NCI-H460 (cell line): ENCODE results near the gene NADK2. TPM values are rescaled to one million over a fixed set of nuclear protein-coding genes. Genes with fewer than 3 reads are reported as not detected.
"Not testable (repeated sequence)": the region's sequence is repeated elsewhere in the genome, so short reads cannot be mapped to it uniquely, and the experiment has no call there.

ENCODE experiments used
- DNase-seq: peaks from one replicate; pipeline ENCODE4 v3.0.0-alpha.2; 2016; ENCODE audit warnings: low read depth; ENCODE audit errors: extremely low read depth
- polyA plus RNA-seq: library from polyadenylated mRNA; depleted of rRNA; stranded (reverse); fragments of >200 nt; gene quantifications from 2 replicates; pipeline ENCODE4 v1.2.3, GENCODE V29; 2014; cell fraction: nucleus; rRNA removed
- total RNA-seq: library from RNA; depleted of rRNA; stranded (reverse); fragments of >200 nt; shearing (Covaris generic); gene quantifications from 2 replicates; pipeline ENCODE4 v1.2.3, GENCODE V29; 2014; rRNA removed

The NADK2 gene
- total RNA-seq = 27.3 and 33.6 TPM in 2 replicates
- polyA plus RNA-seq = 24.9 and 37.0 TPM in 2 replicates

- DNase-seq = peak; percentile 96
Observed at GRCh38 chr5:36241631-36242533, at the start of gene NADK2. Gene NADK2 (minus strand): TSS chr5:36241925. CDS start chr5:36241798, 127 bp downstream.

- DNase-seq = no peak
Observed at GRCh38 chr5:36285837-36286615, 44.3 kb upstream of the NADK2 start.

- not testable (repeated sequence) for DNase-seq
Observed at GRCh38 chr5:36283775-36284174, 42.0 kb upstream of the NADK2 start.

- DNase-seq = no peak
Observed at GRCh38 chr5:36281626-36282025, 39.9 kb upstream of the NADK2 start.

GRCh38 chr5:36279054-36279698 is 37.5 kb upstream of the NADK2 start:
- DNase-seq = no peak

GRCh38 chr5:36277521-36278176 is 35.9 kb upstream of the NADK2 start:
- no peak for DNase-seq

GRCh38 chr5:36276864-36277263 is 35.1 kb upstream of the NADK2 start:
- DNase-seq = no peak

GRCh38 chr5:36273809-36274526 is 32.2 kb upstream of the NADK2 start:
- DNase-seq = no peak

- no peak for DNase-seq
Observed at GRCh38 chr5:36272136-36272690, 30.5 kb upstream of the NADK2 start.

GRCh38 chr5:36270876-36271575 is 29.3 kb upstream of the NADK2 start:
- DNase-seq = no peak

- DNase-seq = no peak
Observed at GRCh38 chr5:36270175-36270574, 28.4 kb upstream of the NADK2 start.

- no peak for DNase-seq
Observed at GRCh38 chr5:36269478-36269877, 27.8 kb upstream of the NADK2 start.

GRCh38 chr5:36267905-36268304 is 26.2 kb upstream of the NADK2 start:
- DNase-seq = no peak

GRCh38 chr5:36264202-36264760 is 22.6 kb upstream of the NADK2 start:
- no peak for DNase-seq

- DNase-seq = no peak
Observed at GRCh38 chr5:36261186-36261585, 19.5 kb upstream of the NADK2 start.

GRCh38 chr5:36253575-36253974 is 11.8 kb upstream of the NADK2 start:
- no peak for DNase-seq

GRCh38 chr5:36252722-36253365 is 11.1 kb upstream of the NADK2 start:
- DNase-seq = no peak

GRCh38 chr5:36251218-36251617 is 9.5 kb upstream of the NADK2 start:
- DNase-seq = no peak
